Lower lobe of right lung (tissue), 2 donors: ENCODE measurements around the gene ZNF853. TPM values are rescaled to one million over a fixed set of nuclear protein-coding genes. Genes with fewer than 3 reads are reported as not detected.

Source experiments
- ATAC-seq, 2 donors: fragments of 200-7000 bp; cut with Tn5 transposase; one replicate each; pipeline ENCODE4 v1.9.1; 2020 to 2022; ENCODE audit warnings: mild to moderate bottlenecking in 2 of 2, moderate library complexity in 2 of 2
- DNase-seq: peaks from one replicate; pipeline ENCODE4 v3.0.0-alpha.2; 2020
- H3K27ac ChIP-seq: fragments of 200-600 bp; one replicate; pipeline ENCODE4 v1.8.0; 2022
- H3K27me3 ChIP-seq: fragments of 200-600 bp; one replicate; pipeline ENCODE4 v1.8.0; 2022; ENCODE audit warnings: low read depth
- H3K36me3 ChIP-seq: fragments of 200-600 bp; one replicate; pipeline ENCODE4 v1.8.0; 2022; ENCODE audit warnings: mild to moderate bottlenecking
- H3K4me1 ChIP-seq: fragments of 200-600 bp; one replicate; pipeline ENCODE4 v1.8.0; 2022
- H3K4me3 ChIP-seq: fragments of 200-600 bp; one replicate; pipeline ENCODE4 v1.8.0; 2022; ENCODE audit warnings: mild to moderate bottlenecking
- H3K9me3 ChIP-seq: fragments of 200-600 bp; one replicate; pipeline ENCODE4 v1.8.0; 2022
- intact Hi-C: fragments of 100-400 bp; cut with DNase I; formaldehyde crosslinking; loops from one replicate; pipeline ENCODE4 v1.11.0; 2022
- total RNA-seq: library from RNA; stranded (reverse); fragmentation: NEBNext Ultra II Directional; extraction: Animal tissue kit (Norgen Biotek cat#: 25700); gene quantifications from one replicate; pipeline ENCODE4 v1.2.1, GENCODE V29; 2021
- TF ChIP-seq, protein P1 (sequence below): fragments of 200-600 bp; IDR thresholded peaks from one replicate; pipeline ENCODE4 v1.8.0; 2022; ENCODE audit warnings: antibody characterized with exemption, mild to moderate bottlenecking
- donor health status: DM: no; HTN: yes; CAD: no; lungs with severe emphysema.

ZNF853 gene
- total RNA-seq, 1 donor from 2014 or later = 4.4 TPM

DNA sequence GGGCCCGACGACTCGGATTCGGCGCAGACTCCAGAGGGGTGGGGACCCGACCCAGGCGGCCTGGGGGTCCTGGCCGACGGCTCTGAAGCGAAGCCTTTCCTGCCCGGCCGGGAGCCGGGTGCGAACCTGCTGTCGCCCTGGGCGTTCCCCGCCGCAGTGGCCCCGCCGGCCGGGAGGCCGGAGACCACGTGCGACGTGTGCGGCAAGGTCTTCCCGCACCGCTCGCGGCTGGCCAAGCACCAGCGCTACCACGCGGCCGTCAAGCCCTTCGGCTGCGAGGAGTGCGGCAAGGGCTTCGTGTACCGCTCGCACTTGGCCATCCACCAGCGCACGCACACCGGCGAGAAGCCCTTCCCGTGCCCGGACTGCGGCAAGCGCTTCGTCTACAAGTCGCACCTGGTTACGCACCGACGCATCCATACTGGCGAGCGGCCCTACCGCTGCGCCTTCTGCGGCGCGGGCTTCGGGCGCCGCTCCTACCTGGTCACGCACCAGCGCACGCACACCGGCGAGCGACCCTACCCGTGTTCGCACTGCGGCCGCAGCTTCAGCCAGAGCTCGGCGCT lies 37.1 kb downstream of the ZNF853 start:
- TF ChIP-seq, protein P1, sequence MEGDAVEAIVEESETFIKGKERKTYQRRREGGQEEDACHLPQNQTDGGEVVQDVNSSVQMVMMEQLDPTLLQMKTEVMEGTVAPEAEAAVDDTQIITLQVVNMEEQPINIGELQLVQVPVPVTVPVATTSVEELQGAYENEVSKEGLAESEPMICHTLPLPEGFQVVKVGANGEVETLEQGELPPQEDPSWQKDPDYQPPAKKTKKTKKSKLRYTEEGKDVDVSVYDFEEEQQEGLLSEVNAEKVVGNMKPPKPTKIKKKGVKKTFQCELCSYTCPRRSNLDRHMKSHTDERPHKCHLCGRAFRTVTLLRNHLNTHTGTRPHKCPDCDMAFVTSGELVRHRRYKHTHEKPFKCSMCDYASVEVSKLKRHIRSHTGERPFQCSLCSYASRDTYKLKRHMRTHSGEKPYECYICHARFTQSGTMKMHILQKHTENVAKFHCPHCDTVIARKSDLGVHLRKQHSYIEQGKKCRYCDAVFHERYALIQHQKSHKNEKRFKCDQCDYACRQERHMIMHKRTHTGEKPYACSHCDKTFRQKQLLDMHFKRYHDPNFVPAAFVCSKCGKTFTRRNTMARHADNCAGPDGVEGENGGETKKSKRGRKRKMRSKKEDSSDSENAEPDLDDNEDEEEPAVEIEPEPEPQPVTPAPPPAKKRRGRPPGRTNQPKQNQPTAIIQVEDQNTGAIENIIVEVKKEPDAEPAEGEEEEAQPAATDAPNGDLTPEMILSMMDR = no peak
- DNase-seq = no peak
- Histone ChIP-seq H3K27ac (no peak overlapping the region), H3K27me3 (no peaks in the 10 kb centered on the region), H3K4me1 (no peaks in the 10 kb centered on the region), H3K9me3 (peaks cover 6% of the 10 kb centered on the region), H3K36me3 (peaks cover 68% of the 10 kb centered on the region), H3K4me3 (no peak overlapping the region)
- ATAC-seq = no peak
- intact Hi-C loops = no loop called here

DNA sequence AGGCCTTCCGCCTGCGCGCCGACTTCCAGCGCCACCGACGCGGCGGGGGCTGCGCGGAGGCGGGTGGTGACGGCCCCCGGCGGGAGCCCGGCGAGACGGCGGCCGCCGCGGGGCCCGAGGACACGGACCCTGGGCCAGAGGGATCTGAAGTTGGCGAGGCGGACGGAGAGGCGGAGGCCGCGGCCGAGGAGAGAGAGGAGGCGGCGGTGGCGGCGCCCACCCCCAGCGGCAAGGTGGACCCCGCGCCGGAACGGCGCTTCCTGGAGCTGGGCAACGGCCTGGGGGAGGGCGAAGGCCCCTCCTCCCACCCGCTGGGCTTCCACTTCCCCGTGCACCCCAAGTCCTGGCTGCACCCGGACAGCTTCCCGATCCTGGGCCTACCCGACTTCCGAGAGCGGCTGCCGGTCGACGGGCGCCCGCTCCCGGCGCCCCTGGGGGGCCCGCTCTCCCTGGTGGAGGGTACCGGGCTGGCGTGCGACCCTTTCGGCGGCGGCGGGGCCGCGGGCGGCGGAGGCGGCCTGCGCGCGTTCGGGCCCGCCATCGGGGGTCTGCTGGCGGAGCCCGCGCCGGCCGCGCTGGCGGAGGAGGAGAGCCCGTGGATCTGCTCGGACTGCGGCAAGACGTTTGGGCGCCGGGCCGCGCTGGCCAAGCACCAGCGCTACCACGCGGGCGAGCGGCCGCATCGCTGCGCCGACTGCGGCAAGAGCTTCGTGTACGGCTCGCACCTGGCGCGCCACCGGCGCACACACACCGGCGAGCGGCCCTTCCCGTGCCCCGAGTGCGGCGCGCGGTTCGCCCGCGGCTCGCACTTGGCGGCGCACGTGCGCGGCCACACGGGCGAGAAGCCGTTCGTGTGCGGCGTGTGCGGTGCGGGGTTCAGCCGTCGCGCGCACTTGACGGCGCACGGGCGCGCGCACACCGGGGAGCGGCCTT lies 37.9 kb downstream of the ZNF853 start:
- Histone ChIP-seq H3K27me3 (no peaks in the 10 kb centered on the region), H3K27ac (no peak overlapping the region), H3K4me1 (no peaks in the 10 kb centered on the region), H3K9me3 (peaks cover 6% of the 10 kb centered on the region), H3K4me3 (no peak overlapping the region), H3K36me3 (peaks cover 60% of the 10 kb centered on the region)
- DNase-seq (no peak), ATAC-seq (no peak)
- TF ChIP-seq, protein P1 = no peak
- intact Hi-C loops = no loop called here

DNA sequence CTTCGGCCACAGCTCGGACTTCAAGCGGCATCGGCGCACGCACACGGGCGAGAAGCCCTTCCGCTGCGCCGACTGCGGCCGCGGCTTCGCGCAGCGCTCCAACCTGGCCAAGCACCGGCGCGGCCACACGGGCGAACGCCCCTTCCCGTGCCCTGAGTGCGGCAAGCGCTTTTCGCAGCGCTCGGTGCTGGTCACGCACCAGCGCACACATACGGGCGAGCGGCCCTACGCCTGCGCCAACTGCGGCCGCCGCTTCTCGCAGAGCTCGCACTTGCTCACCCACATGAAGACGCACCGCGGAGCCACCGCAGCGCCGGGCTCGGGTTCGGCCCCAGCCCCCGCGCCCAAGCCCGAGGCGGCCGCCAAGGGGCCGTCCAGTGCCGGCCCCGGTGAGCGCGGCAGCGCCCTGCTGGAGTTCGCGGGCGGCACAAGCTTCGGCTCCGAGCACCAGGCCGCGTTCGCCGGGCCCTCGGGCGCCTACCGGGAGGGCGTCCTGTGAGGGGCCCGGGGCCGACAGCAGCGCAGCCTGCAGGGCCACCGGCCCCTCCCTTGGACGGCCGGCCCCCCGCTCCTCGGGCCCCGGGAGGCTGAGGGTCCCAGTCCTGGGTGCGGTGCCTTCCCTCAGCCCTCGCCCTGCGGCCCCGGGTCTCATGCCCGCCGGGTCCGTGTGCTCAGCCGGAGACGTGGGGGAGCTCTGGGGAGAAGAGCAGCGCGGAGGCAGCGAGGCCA lies 38.9 kb downstream of the ZNF853 start:
- TF ChIP-seq, protein P1 = no peak
- DNase-seq = no peak
- no peak for ATAC-seq
- Histone ChIP-seq H3K27me3 (no peaks in the 10 kb centered on the region), H3K4me1 (no peaks in the 10 kb centered on the region), H3K9me3 (peaks cover 6% of the 10 kb centered on the region), H3K36me3 (peaks cover 52% of the 10 kb centered on the region), H3K4me3 (no peak overlapping the region), H3K27ac (no peak overlapping the region)
- intact Hi-C loops = no loop called here

DNA sequence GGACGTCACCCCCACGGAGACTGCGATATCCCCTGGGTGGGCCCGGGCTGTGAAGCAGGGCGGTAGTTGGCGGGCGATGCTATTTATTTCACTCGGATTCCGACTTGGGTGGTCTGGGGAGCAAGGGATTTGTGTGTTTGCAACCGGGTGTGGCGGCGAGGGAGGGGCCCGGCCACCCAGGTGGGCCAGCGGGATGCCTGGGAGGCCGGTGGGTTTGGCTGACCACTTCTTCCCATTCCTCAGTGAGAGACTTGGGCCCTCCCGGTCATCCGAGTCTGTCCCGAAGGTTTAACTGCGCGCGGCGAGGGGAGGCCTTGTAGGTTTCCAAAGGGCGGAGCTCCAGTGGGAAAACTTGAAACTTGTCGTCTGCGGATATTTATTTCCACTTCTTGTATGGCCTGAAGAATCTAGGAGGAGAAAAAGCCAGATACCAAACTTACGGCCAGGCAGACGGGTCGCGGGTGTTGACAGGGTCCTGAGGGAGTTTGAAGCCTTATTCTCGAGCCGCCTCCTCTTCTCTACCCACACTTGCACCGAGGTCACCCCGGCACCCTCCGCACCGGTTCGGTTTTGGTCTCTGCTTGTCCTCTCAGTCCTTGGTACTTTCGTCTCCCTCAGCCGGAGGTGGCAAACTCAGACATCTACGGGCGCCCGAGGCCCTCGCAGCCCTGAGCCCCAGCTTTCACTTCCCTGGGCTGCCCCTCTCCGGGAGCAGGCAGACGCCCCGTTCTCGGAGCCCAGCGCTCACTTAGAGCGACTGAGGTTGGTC lies 39.6 kb downstream of the ZNF853 start:
- TF ChIP-seq, protein P1 = no peak
- H3K4me3 ChIP-seq = no peak overlapping the region
- DNase-seq (no peak), ATAC-seq (no peak)
- no peaks in the 10 kb centered on the region for H3K4me1 ChIP-seq
- peaks cover 45% of the 10 kb centered on the region for H3K36me3 ChIP-seq
- intact Hi-C loops = no loop called here
- H3K27ac ChIP-seq = no peak overlapping the region
- no peaks in the 10 kb centered on the region for H3K27me3 ChIP-seq
- peaks cover 6% of the 10 kb centered on the region for H3K9me3 ChIP-seq
